HG03097 (cell line): ENCODE data around the gene OR9G1.
"Not testable (repeated sequence)": the region's sequence is repeated elsewhere in the genome, so short reads cannot be mapped to it uniquely, and the experiment has no call there.

ENCODE experiments used
- ATAC-seq: cut with Tn5 transposase; IDR thresholded peaks from one replicate; pipeline ENCODE4 v1.9.1; 2021; ENCODE audit not compliant: unreplicated experiment, low FRiP score

Gene OR9G1, protein sequence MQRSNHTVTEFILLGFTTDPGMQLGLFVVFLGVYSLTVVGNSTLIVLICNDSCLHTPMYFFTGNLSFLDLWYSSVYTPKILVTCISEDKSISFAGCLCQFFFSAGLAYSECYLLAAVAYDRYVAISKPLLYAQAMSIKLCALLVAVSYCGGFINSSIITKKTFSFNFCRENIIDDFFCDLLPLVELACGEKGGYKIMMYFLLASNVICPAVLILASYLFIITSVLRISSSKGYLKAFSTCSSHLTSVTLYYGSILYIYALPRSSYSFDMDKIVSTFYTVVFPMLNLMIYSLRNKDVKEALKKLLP

GRCh38 chr11:56698795-56699194 lies at the start of gene OR9G1:
Gene OR9G1, plus strand, starts transcription at chr11:56699095. Its CDS starts 1,293 bp downstream, at chr11:56700388.
- ATAC-seq = no peak

- ATAC-seq = no peak
Observed at GRCh38 chr11:56659755-56660154, 39.1 kb upstream of the OR9G1 start.

GRCh38 chr11:56663386-56663785 lies 35.5 kb upstream of the OR9G1 start, which contains the start of gene OR5AR1:
Gene OR5AR1, plus strand, starts transcription at chr11:56663686. Its CDS starts 0 bp downstream, at chr11:56663686.
- ATAC-seq = no peak

DNA sequence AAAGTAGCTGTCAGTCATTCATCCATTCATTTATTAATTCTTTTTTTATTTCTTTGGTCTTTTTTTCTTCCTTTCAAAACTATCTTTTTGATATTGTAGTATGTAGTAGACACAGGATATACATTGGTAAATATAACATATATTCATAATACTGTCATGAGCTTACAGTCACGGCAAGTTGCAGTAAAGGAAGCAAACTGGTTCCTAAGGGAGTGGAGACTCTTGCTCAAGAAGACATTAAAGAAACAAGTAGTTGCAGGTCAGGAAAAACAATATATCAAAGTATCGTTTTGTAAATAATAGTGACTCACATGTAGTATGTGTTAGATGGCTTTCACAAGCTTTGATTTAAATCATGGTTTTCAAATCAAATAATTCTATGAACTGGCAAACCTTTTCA lies 27.9 kb upstream of the OR9G1 start:
- no peak for ATAC-seq

DNA sequence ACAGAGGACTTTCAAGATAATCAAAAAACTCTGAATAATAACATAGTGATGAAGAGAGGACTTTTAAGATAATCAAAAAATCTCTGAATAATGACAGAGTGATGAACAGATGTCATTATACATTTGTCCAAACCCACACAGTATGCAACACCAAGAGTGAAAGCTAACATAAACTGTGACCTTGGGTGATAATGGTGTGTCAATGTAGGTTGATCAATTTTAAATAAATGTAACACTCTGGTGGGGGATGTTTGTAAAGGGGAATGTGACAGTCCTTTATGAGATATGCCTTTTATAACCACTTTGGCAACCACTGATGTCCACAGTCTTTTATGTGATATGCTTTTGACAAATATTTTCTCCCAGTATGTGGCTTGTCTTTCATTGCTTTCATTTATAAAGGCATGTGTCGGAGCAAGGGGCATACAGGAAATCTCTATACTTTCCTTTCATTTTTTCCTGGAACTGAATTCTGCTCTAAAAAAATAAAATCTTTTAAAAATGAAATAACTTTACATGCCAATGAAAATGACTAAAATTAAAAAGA lies 10.3 kb upstream of the OR9G1 start:
- ATAC-seq = no peak

- not testable (repeated sequence) for ATAC-seq
Observed at GRCh38 chr11:56691179-56691578, 7.7 kb upstream of the OR9G1 start.

DNA sequence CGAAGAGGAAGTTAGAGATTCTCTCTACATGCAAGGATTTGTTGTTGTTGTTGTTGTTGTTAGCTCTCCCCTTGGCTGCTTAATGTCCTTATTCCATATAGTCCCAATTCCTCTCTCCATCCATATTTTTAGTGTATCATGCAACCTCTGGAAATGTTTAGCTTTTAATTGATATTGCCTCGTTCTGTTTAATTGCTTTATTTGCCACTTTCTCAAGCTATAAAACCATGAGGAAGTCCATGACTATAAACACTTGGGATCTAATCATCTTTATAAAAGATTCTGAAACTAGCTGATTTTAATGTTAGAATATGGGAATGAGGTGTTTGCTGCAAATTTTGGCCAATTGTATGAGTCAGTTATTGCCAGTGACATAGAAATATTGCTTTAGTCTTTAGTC lies 5.5 kb upstream of the OR9G1 start:
- ATAC-seq = no peak

DNA sequence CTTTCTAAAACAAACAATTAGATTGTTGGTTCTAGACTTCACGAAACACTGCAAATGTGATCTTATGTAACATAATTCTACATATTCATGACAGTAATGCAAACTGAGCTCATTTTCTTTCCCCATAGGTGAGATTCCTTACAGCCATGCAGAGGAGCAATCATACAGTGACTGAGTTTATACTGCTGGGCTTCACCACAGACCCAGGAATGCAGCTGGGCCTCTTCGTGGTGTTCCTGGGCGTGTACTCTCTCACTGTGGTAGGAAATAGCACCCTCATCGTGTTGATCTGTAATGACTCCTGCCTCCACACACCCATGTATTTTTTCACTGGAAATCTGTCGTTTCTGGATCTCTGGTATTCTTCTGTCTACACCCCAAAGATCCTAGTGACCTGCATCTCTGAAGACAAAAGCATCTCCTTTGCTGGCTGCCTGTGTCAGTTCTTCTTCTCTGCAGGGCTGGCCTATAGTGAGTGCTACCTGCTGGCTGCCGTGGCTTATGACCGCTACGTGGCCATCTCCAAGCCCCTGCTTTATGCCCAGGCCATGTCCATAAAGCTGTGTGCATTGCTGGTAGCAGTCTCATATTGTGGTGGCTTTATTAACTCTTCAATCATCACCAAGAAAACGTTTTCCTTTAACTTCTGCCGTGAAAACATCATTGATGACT lies 1.5 kb downstream of the OR9G1 start:
- no peak for ATAC-seq

GRCh38 chr11:56700914-56701485 lies 2.1 kb downstream of the OR9G1 start:
- ATAC-seq = no peak

GRCh38 chr11:56705784-56706396 lies 7.0 kb downstream of the OR9G1 start:
- no peak for ATAC-seq

DNA sequence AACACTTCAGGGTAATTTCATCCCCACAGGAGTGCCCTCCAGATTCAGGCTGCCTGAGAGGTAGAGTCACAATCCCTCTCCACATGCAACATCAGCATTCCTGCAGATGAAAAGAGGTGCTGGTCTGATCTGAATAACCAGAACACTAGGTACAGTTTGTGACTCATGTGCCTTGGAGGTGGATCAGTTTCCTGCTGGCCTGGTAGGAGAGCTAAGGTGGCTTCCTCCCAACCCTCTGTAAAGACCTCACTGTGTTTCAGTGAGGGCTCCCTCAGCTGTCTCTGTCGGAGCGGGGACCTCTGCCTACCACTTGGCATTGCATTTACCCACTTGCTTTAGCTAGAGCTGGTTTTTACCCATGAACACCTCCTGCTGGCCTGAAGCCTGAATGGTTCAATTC lies 7.6 kb downstream of the OR9G1 start:
- ATAC-seq = no peak

DNA sequence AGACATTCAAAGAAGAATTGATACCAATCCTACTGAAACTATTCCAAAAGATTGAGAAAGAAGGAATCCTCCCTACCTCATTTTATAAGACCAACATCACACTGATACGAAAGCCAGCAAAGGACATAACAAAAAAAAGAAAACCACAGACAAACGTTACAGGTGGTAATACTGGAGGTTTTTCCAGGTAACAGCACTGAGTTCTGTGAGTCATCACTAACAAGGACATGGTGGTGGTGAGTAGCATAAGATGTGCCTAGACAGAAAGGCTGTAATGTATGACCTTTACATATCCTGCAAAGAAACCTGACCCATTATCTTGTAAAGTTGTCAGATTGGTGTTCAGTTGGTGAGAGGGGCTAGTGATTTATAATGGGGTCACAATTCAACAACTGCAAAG lies 15.3 kb downstream of the OR9G1 start:
- ATAC-seq = no peak

GRCh38 chr11:56716379-56716854 lies 17.5 kb downstream of the OR9G1 start:
- ATAC-seq = no peak

DNA sequence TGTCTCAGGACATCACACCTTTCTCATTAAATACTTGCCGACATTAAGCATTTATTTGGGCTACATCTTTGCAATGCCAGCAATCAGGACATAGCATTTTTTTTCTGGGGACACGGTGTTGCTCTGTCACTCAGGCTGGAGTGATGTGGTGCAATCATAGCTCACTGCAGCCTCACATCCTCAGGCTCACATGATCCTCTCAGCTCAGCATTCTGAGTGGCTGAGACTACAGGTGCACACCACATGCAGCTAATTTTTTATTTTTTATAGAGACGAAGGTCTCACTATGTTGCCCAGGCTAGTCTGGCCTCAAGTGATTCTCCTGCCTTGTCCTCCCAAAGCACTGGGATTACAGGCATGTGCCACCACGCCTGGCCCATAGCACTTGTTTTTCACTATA lies 21.6 kb downstream of the OR9G1 start:
- ATAC-seq = no peak

DNA sequence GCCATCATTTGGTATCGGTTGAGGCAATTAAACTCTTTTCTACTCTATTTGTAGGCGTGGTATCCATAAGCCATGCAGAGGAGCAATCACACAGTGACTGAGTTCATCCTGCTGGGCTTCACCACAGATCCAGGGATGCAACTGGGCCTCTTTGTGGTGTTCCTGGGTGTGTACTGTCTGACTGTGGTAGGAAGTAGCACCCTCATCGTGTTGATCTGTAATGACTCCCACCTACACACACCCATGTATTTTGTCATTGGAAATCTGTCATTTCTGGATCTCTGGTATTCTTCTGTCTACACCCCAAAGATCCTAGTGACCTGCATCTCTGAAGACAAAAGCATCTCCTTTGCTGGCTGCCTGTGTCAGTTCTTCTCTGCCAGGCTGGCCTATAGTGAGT lies 41.2 kb downstream of the OR9G1 start:
- ATAC-seq = no peak

DNA sequence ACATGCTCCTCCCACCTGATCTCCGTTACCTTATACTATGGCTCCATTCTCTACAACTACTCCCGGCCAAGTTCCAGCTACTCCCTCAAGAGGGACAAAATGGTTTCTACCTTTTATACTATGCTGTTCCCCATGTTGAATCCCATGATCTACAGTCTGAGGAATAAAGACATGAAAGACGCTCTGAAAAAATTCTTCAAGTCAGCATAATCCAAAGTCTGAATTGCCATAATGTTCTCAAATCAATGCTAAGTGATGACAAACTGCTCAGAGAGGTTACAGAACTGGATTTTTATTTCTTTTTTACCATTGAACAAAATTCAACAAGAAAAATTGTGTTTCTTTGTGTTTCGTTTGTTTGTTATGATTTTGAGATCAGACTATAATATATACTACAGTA lies 42.0 kb downstream of the OR9G1 start:
- no peak for ATAC-seq

GRCh38 chr11:56748597-56748996 lies 49.7 kb downstream of the OR9G1 start, which contains the start of gene OR9G4:
Gene OR9G4, minus strand, starts transcription at chr11:56748697. Its CDS starts 4,931 bp downstream, at chr11:56743766.
- no peak for ATAC-seq

GRCh38 chr11:56750190-56750589 lies 51.3 kb downstream of the OR9G1 start:
- no peak for ATAC-seq

DNA sequence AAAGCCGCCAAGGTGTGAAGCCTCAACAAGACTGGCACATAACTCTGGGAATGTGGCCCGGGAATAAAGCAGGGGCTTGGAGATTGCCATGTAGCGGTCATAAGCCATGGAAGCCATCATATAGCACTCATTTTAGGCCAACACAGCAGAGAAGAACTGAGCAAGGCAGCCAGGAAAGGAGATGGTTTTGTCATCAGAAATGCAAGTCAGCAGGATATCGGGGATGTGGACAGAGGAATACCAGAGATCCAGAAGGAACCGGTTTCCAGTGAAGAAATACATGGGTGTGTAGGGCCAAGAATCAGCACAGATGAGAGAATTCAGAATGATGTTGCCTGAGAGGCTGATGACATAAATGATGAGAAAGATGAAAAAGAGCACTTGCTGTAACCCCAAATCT lies 52.6 kb downstream of the OR9G1 start:
- no peak for ATAC-seq
